MM.1S (cell line): ENCODE results near the gene CCDC69.

ENCODE experiments used
- DNase-seq: peaks from one replicate; pipeline ENCODE4 v3.0.0-alpha.2; 2015
- H2AFZ ChIP-seq: fragments of 300-600 bp; sonication (generic); 2 replicates; pipeline ENCODE4 v1.6.0; 2016; ENCODE audit warnings: antibody characterized with exemption, low read length
- H3F3A ChIP-seq: fragments of 300-600 bp; sonication (generic); 2 replicates; pipeline ENCODE4 v1.6.1; 2016; ENCODE audit warnings: mild to moderate bottlenecking, antibody characterized with exemption, low read length, moderate library complexity, mixed read lengths; ENCODE audit not compliant: insufficient read depth
- H3K27ac ChIP-seq: fragments of 300-600 bp; sonication (generic); 2 replicates; pipeline ENCODE4 v1.5.1; 2016; ENCODE audit warnings: mild to moderate bottlenecking, low read length
- H3K27me3 ChIP-seq: fragments of 300-600 bp; sonication (generic); replicated peaks from 2 replicates; pipeline ENCODE4 v1.6.0; 2016; ENCODE audit warnings: low read length; ENCODE audit not compliant: insufficient read depth
- H3K36me3 ChIP-seq: fragments of 300-600 bp; sonication (generic); replicated peaks from 2 replicates; pipeline ENCODE4 v1.6.1; 2016; ENCODE audit warnings: mild to moderate bottlenecking, low read length, mixed read lengths; ENCODE audit not compliant: insufficient read depth
- H3K4me1 ChIP-seq: fragments of 300-600 bp; sonication (generic); 2 replicates; pipeline ENCODE4 v1.6.1; 2016; ENCODE audit warnings: low read length, mixed read lengths
- H3K4me2 ChIP-seq: fragments of 300-600 bp; sonication (generic); 2 replicates; pipeline ENCODE4 v1.6.0; 2016; ENCODE audit warnings: low read depth, low read length
- H3K4me3 ChIP-seq: fragments of 300-600 bp; sonication (generic); 2 replicates; pipeline ENCODE4 v1.5.1; 2016; ENCODE audit warnings: low read length, mixed read lengths
- H3K79me2 ChIP-seq: fragments of 300-600 bp; sonication (generic); 2 replicates; pipeline ENCODE4 v1.6.1; 2016; ENCODE audit warnings: mixed run types, low read length, mixed read lengths
- H3K9ac ChIP-seq: fragments of 300-600 bp; sonication (generic); 2 replicates; pipeline ENCODE4 v1.6.1; 2016; ENCODE audit warnings: low read length, mixed read lengths
- H3K9me2 ChIP-seq: fragments of 300-600 bp; sonication (generic); replicated peaks from 2 replicates; pipeline ENCODE4 v1.6.1; 2016; ENCODE audit warnings: mild to moderate bottlenecking, low read length, mixed read lengths; ENCODE audit not compliant: insufficient read depth
- H3K9me3 ChIP-seq: fragments of 300-600 bp; sonication (generic); replicated peaks from 2 replicates; pipeline ENCODE4 v1.6.1; 2016; ENCODE audit warnings: mild to moderate bottlenecking, low read length, mixed read lengths; ENCODE audit not compliant: insufficient read depth
- H4K20me1 ChIP-seq: fragments of 300-600 bp; sonication (generic); 2 replicates; pipeline ENCODE4 v1.6.1; 2016; ENCODE audit warnings: mild to moderate bottlenecking, low read length, moderate library complexity, mixed read lengths; ENCODE audit not compliant: insufficient read depth
- EZH2 ChIP-seq: fragments of 300-600 bp; sonication (generic); optimal IDR thresholded peaks from 2 replicates; pipeline ENCODE3; 2017; ENCODE audit warnings: low read depth, mild to moderate bottlenecking, antibody characterized with exemption, low read length, mixed read lengths
- EZH2phosphoT487 ChIP-seq: fragments of 300-600 bp; sonication (generic); IDR thresholded peaks from 2 replicates; pipeline ENCODE4 v1.6.1; 2018; ENCODE audit warnings: antibody characterized with exemption, low read length
- TF ChIP-seq, protein P1 (sequence below): fragments of 300-600 bp; sonication (generic); IDR thresholded peaks from 2 replicates; pipeline ENCODE4 v1.5.1; 2016; ENCODE audit warnings: antibody characterized with exemption, low read length, mixed read lengths

Gene CCDC69

DNA sequence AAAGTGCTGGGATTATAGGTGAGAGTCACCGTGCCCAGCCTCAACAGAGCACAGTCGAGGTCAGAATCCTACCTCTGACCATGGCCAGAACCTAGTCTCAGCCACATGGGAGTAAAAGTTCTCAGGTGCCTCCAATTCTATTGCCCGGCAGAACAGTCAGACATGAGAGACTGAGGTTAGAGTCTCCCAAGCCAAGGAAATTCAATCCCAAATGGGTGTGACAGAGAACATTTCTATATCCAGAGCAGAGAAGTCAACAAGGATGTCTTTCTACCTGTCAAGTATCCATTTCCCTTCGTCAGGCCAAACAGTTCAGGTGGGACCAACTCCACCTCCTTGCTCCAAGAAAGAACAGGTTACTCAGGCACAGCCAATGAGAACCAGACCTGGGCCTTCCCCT lies 76.9 kb downstream of the CCDC69 start:
- Histone ChIP-seq H3K27ac (no peak overlapping the region), H3F3A (peaks cover 43% of the 10 kb centered on the region), H3K36me3 (no peaks in the 10 kb centered on the region), H3K4me2 (no peak overlapping the region), H4K20me1 (no peaks in the 10 kb centered on the region), H3K27me3 (no peaks in the 10 kb centered on the region), H3K4me3 (no peak overlapping the region), H3K9me3 (no peaks in the 10 kb centered on the region), H2AFZ (no peak overlapping the region), H3K9ac (no peak overlapping the region), H3K9me2 (no peaks in the 10 kb centered on the region), H3K79me2 (peaks cover 100% of the 10 kb centered on the region), H3K4me1 (peaks cover 96% of the 10 kb centered on the region)
- DNase-seq = no peak
- TF ChIP-seq EZH2phosphoT487 = no peak
- TF ChIP-seq, protein P1, sequence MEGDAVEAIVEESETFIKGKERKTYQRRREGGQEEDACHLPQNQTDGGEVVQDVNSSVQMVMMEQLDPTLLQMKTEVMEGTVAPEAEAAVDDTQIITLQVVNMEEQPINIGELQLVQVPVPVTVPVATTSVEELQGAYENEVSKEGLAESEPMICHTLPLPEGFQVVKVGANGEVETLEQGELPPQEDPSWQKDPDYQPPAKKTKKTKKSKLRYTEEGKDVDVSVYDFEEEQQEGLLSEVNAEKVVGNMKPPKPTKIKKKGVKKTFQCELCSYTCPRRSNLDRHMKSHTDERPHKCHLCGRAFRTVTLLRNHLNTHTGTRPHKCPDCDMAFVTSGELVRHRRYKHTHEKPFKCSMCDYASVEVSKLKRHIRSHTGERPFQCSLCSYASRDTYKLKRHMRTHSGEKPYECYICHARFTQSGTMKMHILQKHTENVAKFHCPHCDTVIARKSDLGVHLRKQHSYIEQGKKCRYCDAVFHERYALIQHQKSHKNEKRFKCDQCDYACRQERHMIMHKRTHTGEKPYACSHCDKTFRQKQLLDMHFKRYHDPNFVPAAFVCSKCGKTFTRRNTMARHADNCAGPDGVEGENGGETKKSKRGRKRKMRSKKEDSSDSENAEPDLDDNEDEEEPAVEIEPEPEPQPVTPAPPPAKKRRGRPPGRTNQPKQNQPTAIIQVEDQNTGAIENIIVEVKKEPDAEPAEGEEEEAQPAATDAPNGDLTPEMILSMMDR = no peak
- TF ChIP-seq EZH2 = no peak

DNA sequence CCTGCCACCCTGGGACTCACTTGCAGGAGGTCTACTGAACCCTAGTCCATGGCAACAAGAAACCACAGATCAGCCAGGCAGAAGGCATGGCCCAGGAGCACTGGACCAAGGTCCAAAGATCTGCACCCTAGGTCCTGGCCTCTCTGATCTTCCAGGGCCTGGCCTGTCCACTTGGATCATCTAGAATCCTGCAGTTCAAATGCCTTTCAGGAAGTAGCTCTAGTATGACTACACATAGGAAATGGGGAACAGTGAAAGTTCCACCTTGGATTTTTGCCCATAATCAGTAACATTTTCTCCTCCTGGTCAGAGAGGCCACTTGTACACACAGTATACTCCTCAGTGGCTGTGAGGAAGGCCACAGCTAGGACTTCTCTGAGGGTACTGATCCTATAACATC lies 77.8 kb downstream of the CCDC69 start:
- no peak for DNase-seq
- Histone ChIP-seq H3K9ac (no peak overlapping the region), H3F3A (peaks cover 39% of the 10 kb centered on the region), H3K4me3 (no peak overlapping the region), H3K27ac (peak overlapping the region; percentile 73; the same call in 1 of the 2 replicates), H3K4me2 (peak overlapping the region; percentile 61; the same call in 1 of the 2 replicates), H3K4me1 (peaks cover 89% of the 10 kb centered on the region), H3K36me3 (no peaks in the 10 kb centered on the region), H3K79me2 (peaks cover 100% of the 10 kb centered on the region), H3K27me3 (no peaks in the 10 kb centered on the region), H3K9me2 (no peaks in the 10 kb centered on the region), H3K9me3 (no peaks in the 10 kb centered on the region), H2AFZ (no peak overlapping the region), H4K20me1 (no peaks in the 10 kb centered on the region)
- TF ChIP-seq, protein P1 = no peak

DNA sequence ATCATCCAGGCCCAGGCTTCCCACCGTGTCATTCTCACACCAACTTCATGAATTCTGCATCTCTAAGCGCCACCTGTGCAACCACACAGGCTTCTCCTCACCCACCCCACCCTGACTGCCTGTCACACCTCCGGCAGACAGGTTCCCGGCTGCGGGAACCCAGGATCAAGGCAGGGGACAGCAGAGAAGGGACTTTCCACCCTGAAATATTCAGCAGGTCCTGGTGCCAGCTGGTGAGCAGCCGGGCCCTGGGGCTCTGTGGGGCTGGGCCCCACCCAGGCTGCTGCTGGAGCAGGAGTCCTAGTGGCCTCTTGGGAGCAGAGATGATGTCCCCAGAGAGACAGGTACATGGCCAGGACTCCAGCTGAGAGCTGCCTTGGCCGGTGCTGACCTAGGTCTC lies 79.0 kb downstream of the CCDC69 start:
- Histone ChIP-seq H3K27ac (peak overlapping the region; percentile 73), H3K36me3 (no peaks in the 10 kb centered on the region; the same call in 1 of the 2 replicates), H3K27me3 (no peaks in the 10 kb centered on the region), H3K4me3 (no peak overlapping the region), H3K9me3 (no peaks in the 10 kb centered on the region), H3K79me2 (peaks cover 100% of the 10 kb centered on the region), H2AFZ (no peak overlapping the region), H3K4me2 (peak overlapping the region; percentile 61), H3K4me1 (peaks cover 86% of the 10 kb centered on the region), H3F3A (peaks cover 27% of the 10 kb centered on the region), H4K20me1 (no peaks in the 10 kb centered on the region), H3K9me2 (no peaks in the 10 kb centered on the region), H3K9ac (no peak overlapping the region; the same call in 1 of the 2 replicates)
- peak; percentile 80 for DNase-seq
- TF ChIP-seq, protein P1 = no peak
- TF ChIP-seq EZH2phosphoT487 = no peak
- TF ChIP-seq EZH2 = no peak
